Measurements from ENCODE around the gene PLAC1. TPM values are rescaled to one million over a fixed set of nuclear protein-coding genes. Genes with fewer than 3 reads are reported as not detected.

Gene PLAC1
- total and polyA plus RNA-seq, 2 donors, result 0.23 to 14.5 TPM

DNA sequence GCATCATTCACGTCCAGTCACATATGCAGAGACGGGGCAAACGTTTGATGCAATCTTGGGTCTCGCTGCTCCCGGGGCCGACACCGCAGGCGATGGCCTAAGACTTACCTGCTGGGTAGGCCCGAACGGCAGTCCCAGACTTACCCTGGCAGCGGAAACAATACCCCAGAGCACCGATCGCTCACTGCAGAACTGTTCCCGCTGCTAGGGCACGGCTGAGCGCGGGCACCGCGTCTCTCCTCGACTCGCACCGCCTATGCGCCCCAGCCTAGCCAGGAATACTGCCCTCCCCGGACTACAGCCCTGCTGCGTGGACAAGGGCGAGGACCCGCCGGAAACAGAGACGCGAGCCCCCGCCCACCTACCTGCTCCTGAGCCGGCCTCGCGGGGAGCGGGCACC lies 112.1 kb downstream of the PLAC1 start:
- H3K27ac ChIP-seq (ENCODE audit: low read depth), result no peak overlapping the region
- WGBS, result 34% methylated on average over 35 of the region's 35 CpGs

DNA sequence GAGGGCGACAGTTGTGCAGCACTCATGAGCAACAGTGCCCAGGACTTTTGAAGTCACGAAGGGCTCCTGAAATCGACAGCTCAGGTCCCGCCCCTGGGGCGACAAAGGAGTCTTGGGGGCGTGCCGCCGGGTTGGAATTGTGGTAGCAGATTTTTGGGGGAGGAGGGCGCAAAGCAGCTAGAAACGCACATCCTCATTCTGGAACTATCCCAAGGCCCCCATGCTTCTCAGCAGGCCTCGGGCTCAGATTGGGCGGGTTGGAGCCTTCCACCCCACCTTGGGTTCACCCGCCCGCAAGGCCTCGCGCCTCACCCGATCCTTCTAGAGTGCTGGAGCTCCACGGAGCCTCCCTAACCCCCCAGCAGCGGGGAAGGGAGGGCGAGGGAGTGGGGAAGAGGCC lies 112.8 kb downstream of the PLAC1 start:
- no peak for DNase-seq (ENCODE audit: extremely low spot score)
- H3K4me1 ChIP-seq (ENCODE audit: insufficient read depth), result no peaks in the 10 kb centered on the region
- H3K36me3 ChIP-seq (ENCODE audit: insufficient read depth), result no peaks in the 10 kb centered on the region
- H3K27ac ChIP-seq (ENCODE audit: low read depth), result no peak overlapping the region
- H3K4me3 ChIP-seq (ENCODE audit: low read depth, low read length), result no peak overlapping the region
- 44% methylated on average over 20 of the region's 20 CpGs for WGBS

More for the DNA sequence above, 112.1 kb downstream of the PLAC1 start:
- no peaks in the 10 kb centered on the region for H3K36me3 ChIP-seq (ENCODE audit: insufficient read depth)
- no peaks in the 10 kb centered on the region for H3K4me1 ChIP-seq (ENCODE audit: insufficient read depth)
- no peak overlapping the region for H3K4me3 ChIP-seq (ENCODE audit: low read depth, low read length)
- no peak for DNase-seq (ENCODE audit: extremely low spot score)

DNA sequence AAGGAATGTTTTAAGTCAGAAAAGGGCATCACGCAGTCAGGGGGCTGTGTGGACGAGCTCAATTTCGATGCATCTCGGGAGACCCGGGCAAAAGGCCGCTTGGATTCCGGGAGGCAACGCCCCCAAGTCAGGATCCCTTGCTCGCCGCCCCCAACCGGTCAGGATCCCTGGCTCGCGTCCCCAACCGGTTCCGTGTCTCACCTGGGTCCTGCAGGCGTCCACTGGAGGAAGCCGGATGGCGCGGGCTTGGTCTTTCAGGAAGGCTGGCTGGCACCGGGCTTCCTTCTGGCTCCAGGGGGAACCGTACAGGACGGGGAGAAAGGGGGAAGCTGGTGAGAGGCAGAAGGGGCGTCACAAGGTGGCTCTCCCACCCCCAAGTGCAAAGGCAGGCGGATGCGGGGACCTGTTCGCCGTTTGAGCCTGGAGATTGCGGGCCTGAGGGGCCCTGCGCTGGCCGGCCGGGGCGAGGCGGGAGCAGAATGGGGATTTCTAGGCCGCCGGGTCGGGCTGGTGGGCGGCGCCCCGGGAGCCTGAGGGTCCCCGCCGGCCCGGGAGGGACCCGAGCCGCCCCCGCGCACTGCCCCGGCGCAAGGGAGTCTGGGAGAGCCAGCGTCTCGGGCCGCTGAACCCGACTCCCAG lies 113.6 kb downstream of the PLAC1 start:
- Histone ChIP-seq H3K4me3 (ENCODE audit: low read depth, low read length) (peak overlapping the region; percentile 23), H3K4me1 (ENCODE audit: insufficient read depth) (no peaks in the 10 kb centered on the region), H3K27ac (ENCODE audit: low read depth) (no peak overlapping the region), H3K36me3 (ENCODE audit: insufficient read depth) (no peaks in the 10 kb centered on the region)
- DNase-seq (ENCODE audit: extremely low spot score), result no peak
- 4% methylated on average over 52 of the region's 52 CpGs for WGBS

DNA sequence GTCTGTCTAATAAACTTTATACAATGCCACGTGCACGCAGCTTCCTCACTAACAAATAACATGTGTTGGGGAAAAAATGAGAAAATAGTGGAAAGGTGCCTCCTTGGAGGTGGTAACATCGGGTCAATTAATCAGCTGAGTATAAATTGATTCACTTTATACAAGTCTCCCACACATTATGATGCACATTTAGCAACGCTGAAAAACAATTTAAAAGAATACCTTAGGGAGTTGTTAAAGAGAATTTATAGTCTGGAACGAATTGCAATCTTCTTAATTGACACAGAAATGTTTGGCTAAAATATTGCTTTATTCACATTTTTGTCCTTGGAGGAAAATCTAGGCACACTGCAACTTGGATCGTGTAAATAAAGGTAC lies 114.1 kb downstream of the PLAC1 start:
- Histone ChIP-seq H3K36me3 (ENCODE audit: insufficient read depth) (no peaks in the 10 kb centered on the region), H3K4me3 (ENCODE audit: low read depth, low read length) (no peak overlapping the region), H3K27ac (ENCODE audit: low read depth) (no peak overlapping the region), H3K4me1 (ENCODE audit: insufficient read depth) (no peaks in the 10 kb centered on the region)
- WGBS, result 28% methylated on average over 6 of the region's 6 CpGs
- DNase-seq (ENCODE audit: extremely low spot score), result no peak

DNA sequence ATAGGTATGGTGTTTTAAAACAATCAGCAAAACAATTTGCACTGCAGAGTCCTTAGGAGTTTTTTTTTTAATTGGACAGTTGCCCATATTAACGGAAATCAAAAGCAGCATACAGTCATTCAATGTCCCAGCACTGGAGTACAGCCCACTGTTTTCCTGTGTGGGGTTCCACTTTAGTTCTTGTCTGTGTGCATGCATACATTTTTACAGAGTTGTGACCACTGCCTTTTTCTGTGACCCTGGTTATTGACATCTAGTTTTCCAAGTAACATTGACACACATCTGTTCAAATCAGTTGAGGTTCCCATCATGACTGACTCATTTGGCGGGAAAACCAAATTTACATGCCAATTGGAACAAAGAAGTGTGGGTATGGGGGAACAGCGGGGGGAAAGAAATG lies 115.0 kb downstream of the PLAC1 start:
- H3K36me3 ChIP-seq (ENCODE audit: insufficient read depth), result no peaks in the 10 kb centered on the region
- DNase-seq (ENCODE audit: extremely low spot score), result no peak
- WGBS, result 50% methylated on average over 3 of the region's 3 CpGs
- no peak overlapping the region for H3K27ac ChIP-seq (ENCODE audit: low read depth)
- H3K4me1 ChIP-seq (ENCODE audit: insufficient read depth), result no peaks in the 10 kb centered on the region
- H3K4me3 ChIP-seq (ENCODE audit: low read depth, low read length), result no peak overlapping the region

DNA sequence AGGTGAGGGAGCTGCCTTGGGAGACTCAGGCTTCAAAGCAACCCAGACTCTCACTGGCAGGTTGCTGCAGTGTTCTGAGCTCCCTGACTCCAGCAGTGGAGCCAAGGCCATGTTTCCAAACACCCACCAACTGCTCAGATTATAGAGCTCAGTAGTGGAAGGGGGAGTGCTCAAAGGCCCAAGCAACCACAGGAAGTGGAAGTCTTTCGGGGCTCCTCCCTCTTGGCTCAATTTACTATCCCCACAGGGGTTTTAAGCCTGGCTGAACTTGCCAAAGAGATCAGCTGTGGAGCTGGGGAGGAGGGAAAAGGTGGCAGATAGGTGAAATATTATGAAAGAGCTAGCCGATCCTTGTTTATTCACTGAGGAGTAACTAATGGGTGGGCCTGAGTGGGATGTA lies 115.8 kb downstream of the PLAC1 start:
- WGBS, result 8% methylated on average over 2 of the region's 2 CpGs
- DNase-seq (ENCODE audit: extremely low spot score), result no peak
- Histone ChIP-seq H3K4me3 (ENCODE audit: low read depth, low read length) (no peak overlapping the region), H3K36me3 (ENCODE audit: insufficient read depth) (no peaks in the 10 kb centered on the region), H3K4me1 (ENCODE audit: insufficient read depth) (no peaks in the 10 kb centered on the region), H3K27ac (ENCODE audit: low read depth) (no peak overlapping the region)

DNA sequence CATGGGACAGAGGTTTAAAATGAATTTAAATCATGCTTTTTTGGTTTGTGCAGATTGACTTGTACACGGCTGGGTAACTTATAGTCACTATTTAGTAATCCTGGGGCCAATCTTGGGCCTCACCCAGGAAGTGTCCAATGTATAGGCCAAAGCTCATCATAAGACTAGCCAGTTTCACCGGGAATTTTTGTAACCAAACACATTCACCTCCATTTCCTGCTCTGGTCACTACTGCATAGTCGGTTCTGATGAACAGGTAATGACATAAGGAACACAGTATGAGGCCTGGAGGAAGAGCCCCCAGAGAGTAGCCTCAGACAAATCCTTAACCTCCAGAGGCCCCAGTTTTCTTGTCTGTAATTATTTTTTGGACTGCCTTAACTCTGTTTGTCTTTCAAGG lies 116.4 kb downstream of the PLAC1 start:
- Histone ChIP-seq H3K4me1 (ENCODE audit: insufficient read depth) (no peaks in the 10 kb centered on the region), H3K27ac (ENCODE audit: low read depth) (no peak overlapping the region), H3K4me3 (ENCODE audit: low read depth, low read length) (no peak overlapping the region), H3K36me3 (ENCODE audit: insufficient read depth) (no peaks in the 10 kb centered on the region)
- DNase-seq (ENCODE audit: extremely low spot score), result no peak
- 57% methylated on average over 3 of the region's 3 CpGs for WGBS

DNA sequence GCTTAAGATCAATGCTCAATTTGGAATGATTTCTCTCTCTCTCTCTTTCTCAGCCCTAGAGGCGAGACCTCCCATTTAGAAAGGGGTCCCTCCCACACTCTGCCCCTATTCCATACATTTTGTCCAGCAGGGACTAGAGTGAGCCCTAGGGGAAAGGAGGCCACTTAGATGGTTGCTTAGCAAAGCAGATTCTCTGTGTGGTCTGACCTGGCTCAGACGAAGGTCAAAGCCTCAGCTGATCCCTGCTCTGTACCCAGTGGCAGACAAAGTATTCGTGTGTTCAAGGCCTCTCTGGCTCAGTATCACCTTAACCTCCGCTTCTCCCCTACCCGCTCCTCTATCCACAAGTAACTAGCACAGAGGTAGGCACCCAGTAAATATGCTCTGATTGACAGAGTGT lies 120.0 kb downstream of the PLAC1 start:
- WGBS, result 81% methylated on average over 5 of the region's 5 CpGs
- no peak for DNase-seq (ENCODE audit: extremely low spot score)
- Histone ChIP-seq H3K4me3 (ENCODE audit: low read depth, low read length) (no peak overlapping the region), H3K4me1 (ENCODE audit: insufficient read depth) (no peaks in the 10 kb centered on the region), H3K36me3 (ENCODE audit: insufficient read depth) (no peaks in the 10 kb centered on the region), H3K27ac (ENCODE audit: low read depth) (no peak overlapping the region)

DNA sequence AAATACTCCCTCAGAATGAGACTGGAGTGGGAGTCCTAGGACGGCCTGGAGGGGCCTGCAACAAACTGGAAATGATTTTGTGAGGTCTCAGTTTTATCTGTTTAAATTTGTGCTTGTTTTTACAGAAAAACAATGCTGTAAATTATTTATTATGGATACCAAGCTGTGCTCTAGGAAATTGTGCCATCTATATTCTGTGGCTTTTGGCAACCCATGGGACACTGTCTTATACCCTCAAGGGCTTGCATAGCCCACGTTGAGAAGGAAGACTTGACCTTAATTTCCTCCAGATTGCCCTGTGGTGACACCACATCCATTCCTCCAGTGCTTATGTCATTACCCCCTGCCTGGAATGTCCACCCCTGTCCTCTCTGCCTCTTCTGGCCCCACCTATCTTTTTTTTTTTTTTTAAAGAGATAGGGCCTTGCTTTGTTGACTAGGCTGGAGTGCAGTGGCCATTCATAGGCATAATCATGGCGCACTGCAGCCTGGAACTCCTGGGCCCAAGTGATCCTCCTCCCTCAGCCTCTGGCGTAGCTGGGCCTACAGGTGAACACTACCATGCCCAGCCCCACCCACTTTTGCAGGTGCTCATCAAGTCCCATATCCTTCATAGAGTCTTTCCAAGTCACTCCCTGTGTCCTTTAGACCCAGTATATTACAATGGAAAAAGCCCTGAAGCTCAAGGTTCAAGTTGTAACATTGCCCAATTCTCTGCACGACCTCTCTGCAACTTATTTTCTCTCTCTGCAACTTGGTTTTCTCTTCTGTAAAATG lies 120.9 kb downstream of the PLAC1 start:
- Histone ChIP-seq H3K27ac (ENCODE audit: low read depth) (no peak overlapping the region), H3K4me1 (ENCODE audit: insufficient read depth) (no peaks in the 10 kb centered on the region), H3K4me3 (ENCODE audit: low read depth, low read length) (no peak overlapping the region), H3K36me3 (ENCODE audit: insufficient read depth) (no peaks in the 10 kb centered on the region)
- 62% methylated on average over 5 of the region's 5 CpGs for WGBS
- no peak for DNase-seq (ENCODE audit: extremely low spot score)

DNA sequence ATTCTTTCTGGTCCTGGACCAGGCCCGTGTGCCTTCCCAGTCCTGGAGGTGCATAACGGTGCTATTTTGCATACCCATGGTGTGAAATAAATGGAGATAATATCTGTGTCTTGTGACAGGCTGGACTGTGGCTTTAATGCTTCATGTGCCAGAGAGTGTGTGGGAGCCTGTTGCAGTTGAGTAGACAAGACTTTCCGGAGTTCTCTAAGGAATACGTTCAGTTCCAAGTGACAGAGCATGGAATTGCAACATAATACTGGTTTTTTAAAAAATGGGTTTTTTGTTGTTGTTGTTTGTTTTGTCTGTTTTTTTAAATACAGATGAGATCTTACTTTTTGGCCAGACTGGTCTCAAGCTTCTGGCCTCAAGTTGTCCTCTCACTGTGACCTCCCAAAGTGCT lies 124.3 kb downstream of the PLAC1 start:
- 71% methylated on average over 4 of the region's 4 CpGs for WGBS
- no peaks in the 10 kb centered on the region for H3K36me3 ChIP-seq (ENCODE audit: insufficient read depth)
- no peak overlapping the region for H3K27ac ChIP-seq (ENCODE audit: low read depth)
- DNase-seq (ENCODE audit: extremely low spot score), result no peak
- H3K4me3 ChIP-seq (ENCODE audit: low read depth, low read length), result no peak overlapping the region
- no peaks in the 10 kb centered on the region for H3K4me1 ChIP-seq (ENCODE audit: insufficient read depth)

DNA sequence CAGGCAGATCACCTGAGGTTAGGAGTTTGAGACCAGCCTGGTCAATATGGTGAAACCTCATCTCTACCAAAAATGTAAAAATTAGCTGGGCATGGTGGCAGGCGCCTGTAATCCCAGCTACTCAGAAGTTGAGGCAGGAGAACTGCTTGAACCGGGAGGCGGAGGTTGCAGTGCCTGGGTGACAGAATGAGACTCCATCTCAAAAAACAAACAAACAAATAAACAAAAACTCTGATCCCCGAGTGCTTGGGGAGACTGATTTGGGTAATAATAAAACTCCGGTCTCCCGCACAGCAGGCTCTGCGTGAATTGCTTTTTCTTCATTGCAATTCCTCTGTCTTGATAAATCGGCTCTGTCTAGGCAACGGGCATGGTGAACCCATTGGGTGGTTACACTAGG lies 124.9 kb downstream of the PLAC1 start:
- Histone ChIP-seq H3K4me3 (ENCODE audit: low read depth, low read length) (no peak overlapping the region), H3K27ac (ENCODE audit: low read depth) (no peak overlapping the region), H3K36me3 (ENCODE audit: insufficient read depth) (no peaks in the 10 kb centered on the region), H3K4me1 (ENCODE audit: insufficient read depth) (no peaks in the 10 kb centered on the region)
- no peak for DNase-seq (ENCODE audit: extremely low spot score)
- WGBS, result 82% methylated on average over 9 of the region's 9 CpGs

DNA sequence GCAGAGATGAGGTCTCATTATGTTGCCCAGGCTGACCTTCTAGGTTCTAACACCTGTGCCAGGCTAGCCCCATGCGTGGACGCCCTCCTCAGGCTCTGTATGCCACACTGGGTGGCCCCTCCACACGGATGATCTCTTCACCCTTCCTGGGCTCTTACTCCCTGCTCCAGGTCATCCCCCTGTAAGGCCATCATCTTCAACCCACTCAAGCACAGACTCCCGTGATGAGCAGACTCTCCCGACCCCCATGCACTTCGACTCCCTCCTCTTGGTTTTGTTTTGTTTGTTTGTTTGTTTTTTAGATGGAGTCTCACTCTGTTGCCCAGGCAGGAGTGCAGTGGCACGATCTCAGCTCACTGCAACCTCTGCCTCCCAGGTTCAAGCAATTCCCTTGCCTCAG lies 127.4 kb downstream of the PLAC1 start:
- H3K4me1 ChIP-seq (ENCODE audit: insufficient read depth), result no peaks in the 10 kb centered on the region
- WGBS, result 90% methylated on average over 7 of the region's 7 CpGs

DNA sequence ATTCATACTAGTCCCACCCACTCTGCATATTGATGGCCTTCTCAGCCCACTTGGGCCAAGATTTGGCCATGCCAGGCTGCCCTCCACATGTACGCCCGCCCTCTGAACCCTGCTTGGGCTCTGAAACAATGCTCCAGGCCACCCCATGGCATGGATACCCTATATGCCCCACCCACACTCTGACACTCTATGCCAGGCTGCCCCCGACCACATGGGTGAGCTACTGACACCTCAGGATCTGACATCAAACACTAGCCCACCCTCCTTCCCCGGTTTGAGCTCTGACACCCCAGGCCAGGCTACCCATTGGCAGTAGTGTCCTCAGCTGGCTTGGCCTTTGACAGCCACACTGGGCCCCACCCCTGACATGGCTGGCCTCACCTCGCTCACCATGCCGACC lies 128.8 kb downstream of the PLAC1 start:
- no peak overlapping the region for H3K27ac ChIP-seq (ENCODE audit: low read depth)
- no peak for DNase-seq (ENCODE audit: extremely low spot score)
- H3K4me1 ChIP-seq (ENCODE audit: insufficient read depth), result no peaks in the 10 kb centered on the region
- WGBS, result 92% methylated on average over 6 of the region's 6 CpGs
- H3K4me3 ChIP-seq (ENCODE audit: low read depth, low read length), result no peak overlapping the region
- H3K36me3 ChIP-seq (ENCODE audit: insufficient read depth), result no peaks in the 10 kb centered on the region

More for the DNA sequence above, 127.4 kb downstream of the PLAC1 start:
- H3K4me3 ChIP-seq (ENCODE audit: low read depth, low read length), result no peak overlapping the region
- DNase-seq (ENCODE audit: extremely low spot score), result no peak
- no peaks in the 10 kb centered on the region for H3K36me3 ChIP-seq (ENCODE audit: insufficient read depth)
- H3K27ac ChIP-seq (ENCODE audit: low read depth), result no peak overlapping the region

DNA sequence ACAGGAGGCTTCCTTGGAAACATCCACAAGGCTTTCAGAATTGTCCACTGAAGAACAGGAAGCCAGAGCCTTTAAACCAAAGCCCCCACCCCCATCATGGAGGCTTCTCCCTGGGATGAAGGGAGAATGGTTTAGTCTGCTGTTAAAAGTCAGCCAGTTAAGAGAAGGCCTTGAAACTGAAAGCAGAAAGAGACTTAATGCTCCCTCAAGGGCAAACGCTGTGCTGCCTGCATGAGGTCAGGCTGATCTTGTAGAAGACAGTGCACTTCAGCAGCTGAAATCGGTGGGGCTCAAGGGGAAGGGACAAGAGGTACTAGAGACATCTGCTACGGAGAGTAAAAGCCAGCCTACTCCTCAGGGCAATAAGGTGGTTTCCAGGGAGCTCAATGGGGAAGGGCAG lies 129.3 kb downstream of the PLAC1 start:
- Histone ChIP-seq H3K4me1 (ENCODE audit: insufficient read depth) (no peaks in the 10 kb centered on the region), H3K4me3 (ENCODE audit: low read depth, low read length) (no peak overlapping the region), H3K36me3 (ENCODE audit: insufficient read depth) (no peaks in the 10 kb centered on the region), H3K27ac (ENCODE audit: low read depth) (no peak overlapping the region)
- 43% methylated on average over 3 of the region's 3 CpGs for WGBS
- no peak for DNase-seq (ENCODE audit: extremely low spot score)

Measured in urinary bladder (tissue), 4 donors.